Dendritic cell treated with granulocyte-macrophage colony-stimulating factor and Interleukin-4, amounts not matched to agents 40 ng/mL and 50 ng/mL, for 4 days (primary cell): Measurements from ENCODE around the gene PLEKHG1.

ENCODE experiments used
- H3K27ac Mint-ChIP-seq: one replicate; pipeline ENCODE4 v1.8.0; 2022; ENCODE audit warnings: mild to moderate bottlenecking, mixed read lengths
- H3K27me3 Mint-ChIP-seq: one replicate; pipeline ENCODE4 v1.8.0; 2022; ENCODE audit warnings: mild to moderate bottlenecking, mixed read lengths
- H3K36me3 Mint-ChIP-seq: one replicate; pipeline ENCODE4 v1.8.0; 2022; ENCODE audit warnings: low read depth, mixed read lengths
- H3K4me1 Mint-ChIP-seq: one replicate; pipeline ENCODE4 v1.8.0; 2022; ENCODE audit warnings: low read depth, mixed read lengths
- H3K4me3 Mint-ChIP-seq: one replicate; pipeline ENCODE4 v1.8.0; 2022; ENCODE audit warnings: mild to moderate bottlenecking, moderate library complexity, mixed read lengths
- H3K9me3 Mint-ChIP-seq: one replicate; pipeline ENCODE4 v1.8.0; 2022; ENCODE audit warnings: mixed read lengths
- intact Hi-C: fragments of 100-400 bp; cut with micrococcal nuclease; formaldehyde crosslinking; loops from one replicate; pipeline ENCODE4 v1.15.0; 2022

Gene PLEKHG1

DNA sequence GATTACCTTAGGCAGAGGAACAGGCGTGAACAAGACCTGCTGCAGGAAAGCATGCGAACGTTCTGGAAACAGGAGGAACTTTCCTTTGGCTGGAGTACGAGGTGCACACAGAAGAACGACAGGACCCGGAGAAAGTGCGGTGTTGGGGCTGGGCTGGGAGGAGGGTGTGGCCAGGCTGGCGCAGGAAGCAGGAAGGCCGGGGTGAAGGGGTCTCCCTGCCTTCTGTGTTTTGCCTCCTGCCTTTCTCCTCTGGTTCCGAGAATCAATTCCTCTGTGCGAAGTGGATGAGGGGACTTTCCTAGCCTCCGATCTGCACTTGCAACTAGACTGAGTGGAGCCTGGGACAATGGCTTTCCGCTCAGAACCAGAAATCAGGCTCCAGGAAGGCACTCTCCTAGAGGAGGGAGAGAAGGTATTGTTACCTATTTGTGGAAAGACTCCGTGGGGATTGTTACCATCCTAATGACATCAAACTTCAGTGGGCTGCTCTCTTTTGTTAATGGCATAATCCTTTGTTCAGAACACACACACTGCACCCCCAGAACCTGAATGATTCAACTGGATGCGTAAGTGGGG is 22.9 kb upstream of the PLEKHG1 start:
- no peaks in the 10 kb centered on the region for H3K9me3 Mint-ChIP-seq
- H3K4me3 Mint-ChIP-seq, result no peak overlapping the region
- intact Hi-C loops, result no loop called here
- H3K4me1 Mint-ChIP-seq, result peaks cover 7% of the 10 kb centered on the region
- no peak overlapping the region for H3K27ac Mint-ChIP-seq
- peaks cover 42% of the 10 kb centered on the region for H3K27me3 Mint-ChIP-seq
- no peaks in the 10 kb centered on the region for H3K36me3 Mint-ChIP-seq

DNA sequence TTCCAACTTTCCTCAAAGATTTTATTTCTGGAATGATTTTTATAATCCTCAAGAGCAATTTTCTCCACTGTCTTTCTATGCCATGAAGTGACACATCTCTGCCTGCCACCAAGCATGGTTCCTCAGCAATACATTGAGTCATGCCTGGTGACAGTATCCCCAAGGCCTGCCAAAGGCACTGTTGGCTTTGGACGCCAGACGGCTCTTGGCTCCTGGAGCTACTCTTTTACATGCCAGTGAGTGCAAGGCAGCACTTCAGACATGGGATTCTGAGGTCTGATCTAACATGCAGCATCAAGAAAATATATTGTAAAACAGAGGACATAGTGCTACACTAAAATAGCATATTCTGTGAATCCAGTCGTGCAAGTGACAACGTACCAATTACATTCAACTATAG is 20.1 kb upstream of the PLEKHG1 start:
- intact Hi-C loops, result no loop called here
- H3K4me3 Mint-ChIP-seq, result no peak overlapping the region
- peaks cover 25% of the 10 kb centered on the region for H3K27me3 Mint-ChIP-seq
- H3K27ac Mint-ChIP-seq, result no peak overlapping the region
- no peaks in the 10 kb centered on the region for H3K9me3 Mint-ChIP-seq
- peaks cover 2% of the 10 kb centered on the region for H3K4me1 Mint-ChIP-seq
- H3K36me3 Mint-ChIP-seq, result no peaks in the 10 kb centered on the region

DNA sequence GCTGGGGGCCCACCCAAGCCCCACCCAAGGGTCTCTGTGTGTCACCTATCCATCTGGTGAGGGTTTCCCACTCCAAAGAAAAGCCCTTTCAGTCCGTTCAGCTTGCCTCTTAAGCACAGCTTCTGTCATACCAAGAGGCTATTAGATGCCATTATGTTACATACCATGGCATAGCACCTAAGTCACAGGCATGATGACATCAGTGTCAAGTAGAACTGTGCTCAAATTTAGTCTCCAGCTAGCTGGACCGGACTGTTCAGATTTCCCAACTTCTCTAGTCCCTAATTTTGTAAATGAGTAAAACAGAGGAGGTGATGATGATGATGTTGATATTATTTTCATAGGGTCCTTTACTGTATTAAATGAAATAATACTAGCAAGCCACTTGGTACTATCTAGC is 19.2 kb upstream of the PLEKHG1 start:
- H3K36me3 Mint-ChIP-seq, result no peaks in the 10 kb centered on the region
- intact Hi-C loops, result no loop called here
- no peak overlapping the region for H3K27ac Mint-ChIP-seq
- H3K4me1 Mint-ChIP-seq, result no peaks in the 10 kb centered on the region
- H3K27me3 Mint-ChIP-seq, result peaks cover 24% of the 10 kb centered on the region
- H3K9me3 Mint-ChIP-seq, result no peaks in the 10 kb centered on the region
- no peak overlapping the region for H3K4me3 Mint-ChIP-seq

DNA sequence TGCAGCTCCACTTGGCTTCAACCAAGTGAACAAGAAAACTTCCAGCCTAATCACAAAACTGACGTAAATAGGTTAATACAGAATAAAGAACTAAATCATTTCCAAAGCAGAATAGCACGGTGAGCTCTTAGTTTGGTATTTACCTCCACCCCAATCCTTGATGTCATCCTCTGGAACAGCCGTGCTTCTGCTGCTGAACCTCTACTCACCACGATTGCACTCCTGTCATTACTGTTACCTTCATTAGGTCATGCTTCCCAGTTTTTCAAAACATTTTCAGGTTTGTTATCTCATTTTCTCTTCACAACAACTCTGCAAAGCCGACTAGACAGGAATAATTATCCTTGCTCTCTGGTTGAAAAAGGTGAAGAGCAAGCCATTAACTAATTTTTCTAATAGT is 15.6 kb upstream of the PLEKHG1 start:
- Mint-ChIP-seq H3K9me3 (no peaks in the 10 kb centered on the region), H3K4me1 (no peaks in the 10 kb centered on the region), H3K4me3 (no peak overlapping the region), H3K27ac (no peak overlapping the region), H3K36me3 (no peaks in the 10 kb centered on the region), H3K27me3 (peaks cover 8% of the 10 kb centered on the region)
- intact Hi-C loops, result no loop called here

- Mint-ChIP-seq H3K4me1 (no peaks in the 10 kb centered on the region), H3K27ac (no peak overlapping the region), H3K27me3 (peaks cover 8% of the 10 kb centered on the region), H3K9me3 (no peaks in the 10 kb centered on the region), H3K4me3 (no peak overlapping the region), H3K36me3 (no peaks in the 10 kb centered on the region)
- intact Hi-C loops, result no loop called here
Observed at GRCh38 chr6:150584596-150584995, 15.1 kb upstream of the PLEKHG1 start.

DNA sequence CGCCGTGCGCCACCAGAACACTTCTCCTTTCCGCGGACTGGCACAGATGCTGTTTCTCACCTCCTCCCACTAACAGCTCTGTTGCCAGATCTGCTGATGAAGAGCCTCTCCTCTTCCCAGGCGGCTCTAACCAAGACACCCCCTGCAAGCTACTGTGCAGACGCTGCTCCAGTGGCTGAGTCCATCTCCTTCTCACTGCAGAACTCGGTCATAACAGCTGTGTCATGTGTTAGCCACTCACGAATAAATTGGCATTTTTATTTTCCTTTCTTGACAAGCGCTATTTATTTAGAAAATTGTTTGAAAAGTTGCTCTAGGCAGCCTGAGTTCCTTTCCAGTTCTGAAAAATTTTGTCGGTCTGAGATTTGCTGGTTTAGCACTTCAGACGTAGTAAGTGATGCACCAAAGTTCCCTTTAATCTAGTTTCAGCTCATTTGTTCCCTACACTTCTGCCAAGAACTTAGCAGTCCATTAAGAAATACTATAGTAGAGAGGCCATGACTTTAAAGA is 12.8 kb upstream of the PLEKHG1 start:
- Mint-ChIP-seq H3K27ac (no peak overlapping the region), H3K4me1 (no peaks in the 10 kb centered on the region), H3K9me3 (no peaks in the 10 kb centered on the region), H3K36me3 (no peaks in the 10 kb centered on the region), H3K4me3 (no peak overlapping the region), H3K27me3 (peaks cover 13% of the 10 kb centered on the region)
- intact Hi-C loops, result no loop called here

- H3K27me3 Mint-ChIP-seq, result peaks cover 17% of the 10 kb centered on the region
Observed at GRCh38 chr6:150587637-150588036, 12.0 kb upstream of the PLEKHG1 start.

DNA sequence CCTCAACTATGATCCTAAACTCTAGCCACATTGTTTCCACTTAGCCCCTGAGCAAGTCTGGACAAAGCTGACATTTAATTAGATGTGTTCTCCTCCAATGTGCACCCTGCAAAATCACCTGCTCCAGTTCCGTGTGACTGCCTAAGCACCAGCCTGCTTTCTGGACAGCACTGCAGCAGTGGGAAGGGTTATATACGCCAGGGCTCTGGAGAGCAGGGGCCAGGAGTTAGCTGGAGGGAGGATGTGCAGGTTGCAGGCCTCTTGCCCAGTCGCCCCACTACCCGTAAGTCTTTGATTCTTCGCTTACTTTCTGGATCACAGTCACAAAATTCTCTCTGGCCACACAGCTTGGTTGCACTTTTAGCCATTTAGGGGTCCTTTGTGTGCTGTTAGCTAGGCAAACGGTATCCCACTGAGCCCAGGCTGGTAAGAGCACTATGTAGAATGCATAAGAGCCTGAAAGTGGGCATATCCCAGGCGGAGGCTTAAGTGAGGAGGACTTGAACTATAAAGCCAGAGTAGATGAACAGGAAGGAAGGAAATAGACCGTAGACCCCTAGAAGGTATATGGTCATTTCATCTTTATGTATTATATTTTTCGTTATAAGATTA is 10.7 kb upstream of the PLEKHG1 start:
- no peak overlapping the region for H3K4me3 Mint-ChIP-seq
- intact Hi-C loops, result no loop called here
- H3K4me1 Mint-ChIP-seq, result no peaks in the 10 kb centered on the region
- no peak overlapping the region for H3K27ac Mint-ChIP-seq
- peaks cover 17% of the 10 kb centered on the region for H3K27me3 Mint-ChIP-seq
- no peaks in the 10 kb centered on the region for H3K9me3 Mint-ChIP-seq
- no peaks in the 10 kb centered on the region for H3K36me3 Mint-ChIP-seq

More at GRCh38 chr6:150587637-150588036, 12.0 kb upstream of the PLEKHG1 start:
- no peaks in the 10 kb centered on the region for H3K4me1 Mint-ChIP-seq
- H3K4me3 Mint-ChIP-seq, result no peak overlapping the region
- no peaks in the 10 kb centered on the region for H3K9me3 Mint-ChIP-seq
- H3K36me3 Mint-ChIP-seq, result no peaks in the 10 kb centered on the region
- intact Hi-C loops, result no loop called here
- H3K27ac Mint-ChIP-seq, result no peak overlapping the region

DNA sequence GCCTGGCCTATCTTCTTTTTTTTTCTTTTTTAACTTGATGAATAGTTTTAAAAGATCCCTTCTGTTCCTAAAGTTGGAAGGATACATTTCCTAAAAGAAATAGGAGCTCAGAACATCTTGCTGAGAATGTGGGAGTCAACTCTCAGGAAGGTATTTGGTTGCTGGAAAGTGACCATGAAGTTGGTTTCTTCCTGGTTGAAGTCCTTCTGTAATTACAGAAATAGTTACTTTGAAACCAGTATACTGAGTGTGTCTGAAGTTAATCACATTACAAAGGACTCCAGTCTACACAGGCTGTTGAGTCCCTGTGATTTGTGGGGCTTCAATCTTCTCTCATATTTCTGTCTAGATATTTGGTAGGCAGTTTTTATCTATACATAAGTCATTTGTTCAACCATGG is 9.8 kb upstream of the PLEKHG1 start:
- intact Hi-C loops, result no loop called here
- peaks cover 17% of the 10 kb centered on the region for H3K27me3 Mint-ChIP-seq
- no peaks in the 10 kb centered on the region for H3K4me1 Mint-ChIP-seq

GRCh38 chr6:150590446-150590845 is 9.2 kb upstream of the PLEKHG1 start:
- H3K27me3 Mint-ChIP-seq, result peaks cover 17% of the 10 kb centered on the region
- no peak overlapping the region for H3K4me3 Mint-ChIP-seq
- H3K27ac Mint-ChIP-seq, result no peak overlapping the region
- H3K9me3 Mint-ChIP-seq, result no peaks in the 10 kb centered on the region
- H3K4me1 Mint-ChIP-seq, result no peaks in the 10 kb centered on the region
- intact Hi-C loops, result no loop called here
- H3K36me3 Mint-ChIP-seq, result no peaks in the 10 kb centered on the region

More for the DNA sequence above, 9.8 kb upstream of the PLEKHG1 start:
- no peaks in the 10 kb centered on the region for H3K36me3 Mint-ChIP-seq
- no peaks in the 10 kb centered on the region for H3K9me3 Mint-ChIP-seq
- no peak overlapping the region for H3K4me3 Mint-ChIP-seq
- no peak overlapping the region for H3K27ac Mint-ChIP-seq

DNA sequence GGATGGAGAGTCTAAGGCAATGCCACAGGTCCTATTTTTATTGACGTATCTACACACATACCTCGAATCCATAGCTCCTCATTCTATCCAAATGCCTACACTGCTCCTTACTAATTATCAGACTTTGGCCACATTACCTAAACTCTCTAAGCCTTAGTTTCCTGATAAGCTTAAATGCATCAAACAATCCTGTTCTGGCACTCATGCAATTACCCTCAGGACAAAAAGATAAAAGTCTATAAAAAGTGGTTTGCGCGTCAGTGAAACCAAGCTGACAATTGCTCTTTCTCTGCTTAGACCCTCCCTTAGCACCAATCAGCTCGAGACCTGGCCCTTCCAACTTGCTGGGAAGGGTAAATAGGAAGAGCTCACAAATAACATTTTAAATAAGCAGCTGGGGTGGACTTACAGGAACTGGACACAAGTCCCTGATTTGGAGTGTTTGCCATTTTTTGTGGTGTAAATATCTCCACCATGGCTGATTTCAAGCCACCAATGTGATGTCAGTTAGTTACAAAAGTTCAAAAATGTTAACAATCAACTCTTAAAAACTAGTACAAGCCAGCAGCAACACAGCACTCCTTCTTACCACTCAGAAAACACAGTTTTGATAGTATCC is 7.2 kb upstream of the PLEKHG1 start:
- intact Hi-C loops, result no loop called here
- Mint-ChIP-seq H3K36me3 (no peaks in the 10 kb centered on the region), H3K9me3 (no peaks in the 10 kb centered on the region), H3K4me1 (no peaks in the 10 kb centered on the region), H3K27me3 (peaks cover 32% of the 10 kb centered on the region), H3K27ac (no peak overlapping the region), H3K4me3 (no peak overlapping the region)

DNA sequence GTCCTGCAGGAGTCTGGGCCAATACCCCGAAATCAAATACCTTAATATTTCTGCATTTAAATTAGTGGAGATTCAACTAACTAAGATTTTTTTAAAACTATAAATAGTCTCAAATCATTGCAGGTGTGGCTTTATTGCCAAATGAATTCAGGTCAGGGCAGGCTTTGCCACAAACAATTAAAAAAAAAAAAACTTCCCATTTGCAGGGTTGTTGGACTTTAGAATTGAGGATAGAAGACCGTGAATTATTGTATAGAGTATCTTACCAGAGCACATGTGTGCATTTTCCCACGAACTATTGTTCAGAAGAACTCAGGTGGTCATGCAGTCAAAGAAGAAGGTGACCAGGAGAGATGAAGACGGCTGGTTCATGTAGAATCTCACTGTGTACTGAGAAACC is 6.6 kb upstream of the PLEKHG1 start:
- Mint-ChIP-seq H3K9me3 (no peaks in the 10 kb centered on the region), H3K4me3 (no peak overlapping the region), H3K4me1 (no peaks in the 10 kb centered on the region), H3K36me3 (no peaks in the 10 kb centered on the region), H3K27me3 (peaks cover 38% of the 10 kb centered on the region), H3K27ac (no peak overlapping the region)
- intact Hi-C loops, result no loop called here

GRCh38 chr6:150596439-150596838 is 3.2 kb upstream of the PLEKHG1 start:
- Mint-ChIP-seq H3K9me3 (no peaks in the 10 kb centered on the region), H3K36me3 (no peaks in the 10 kb centered on the region), H3K27ac (no peak overlapping the region), H3K4me3 (no peak overlapping the region), H3K27me3 (peaks cover 59% of the 10 kb centered on the region), H3K4me1 (peaks cover 14% of the 10 kb centered on the region)
- intact Hi-C loops, result no loop called here

DNA sequence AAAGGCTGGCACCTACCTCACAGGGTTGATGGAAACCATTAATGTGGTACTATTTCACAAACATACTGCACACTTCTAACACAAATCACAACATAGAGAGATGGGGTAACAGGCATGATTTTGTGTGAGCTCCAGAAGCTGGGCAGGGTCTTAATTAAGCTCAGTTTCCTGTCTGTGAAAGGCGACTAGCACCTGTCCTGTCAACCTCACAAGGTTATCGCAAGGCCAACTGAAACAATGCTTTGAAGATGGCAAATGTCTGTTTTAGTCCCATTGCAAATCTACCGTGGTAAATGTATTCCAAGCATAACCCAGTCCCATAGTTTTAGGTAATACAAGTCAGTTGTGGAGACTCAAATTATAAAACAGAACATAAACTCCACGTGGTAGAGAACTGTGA is 1.3 kb upstream of the PLEKHG1 start:
- Mint-ChIP-seq H3K27me3 (peaks cover 68% of the 10 kb centered on the region), H3K9me3 (no peaks in the 10 kb centered on the region), H3K4me1 (peaks cover 14% of the 10 kb centered on the region), H3K27ac (no peak overlapping the region), H3K4me3 (no peak overlapping the region), H3K36me3 (no peaks in the 10 kb centered on the region)
- intact Hi-C loops, result no loop called here

- H3K4me3 Mint-ChIP-seq, result no peak overlapping the region
- peaks cover 14% of the 10 kb centered on the region for H3K4me1 Mint-ChIP-seq
- intact Hi-C loops, result no loop called here
- no peaks in the 10 kb centered on the region for H3K36me3 Mint-ChIP-seq
- no peaks in the 10 kb centered on the region for H3K9me3 Mint-ChIP-seq
- no peak overlapping the region for H3K27ac Mint-ChIP-seq
- H3K27me3 Mint-ChIP-seq, result peaks cover 68% of the 10 kb centered on the region
Observed at GRCh38 chr6:150598858-150599198, 857 bp upstream of the PLEKHG1 start.
